Measurements from ENCODE around the gene LSM12.
"Not testable (repeated sequence)": the region's sequence is repeated elsewhere in the genome, so short reads cannot be mapped to it uniquely, and the experiment has no call there.

Gene LSM12

GRCh38 chr17:44066204-44066930, at the start of gene LSM12:
TSS of gene LSM12 (minus strand) at chr17:44066671. CDS start at chr17:44066587, 84 bp downstream.
- peak; percentile 91 to 94 for DNase-seq

- DNase-seq = peak in 1 of 2 donors; percentile 26
Observed at GRCh38 chr17:44115585-44116415, 49.3 kb upstream of the LSM12 start.

GRCh38 chr17:44113868-44114840, 47.7 kb upstream of the LSM12 start:
- no peak for DNase-seq

- DNase-seq = no peak
Observed at GRCh38 chr17:44113382-44113781, 46.9 kb upstream of the LSM12 start.

GRCh38 chr17:44112284-44113280, 46.1 kb upstream of the LSM12 start:
- no peak for DNase-seq

- DNase-seq = no peak
Observed at GRCh38 chr17:44111777-44112176, 45.3 kb upstream of the LSM12 start.

- peak; percentile 18 to 44 for DNase-seq
Observed at GRCh38 chr17:44110823-44111633, 44.6 kb upstream of the LSM12 start.

- no peak for DNase-seq
Observed at GRCh38 chr17:44110011-44110686, 43.7 kb upstream of the LSM12 start.

GRCh38 chr17:44109312-44109630, 42.8 kb upstream of the LSM12 start:
- DNase-seq = no peak

GRCh38 chr17:44108440-44109311, 42.2 kb upstream of the LSM12 start:
- DNase-seq = no peak

- DNase-seq = no peak
Observed at GRCh38 chr17:44106801-44107200, 40.3 kb upstream of the LSM12 start.

GRCh38 chr17:44105941-44106340, 39.5 kb upstream of the LSM12 start:
- no peak for DNase-seq

GRCh38 chr17:44105483-44105882, 39.0 kb upstream of the LSM12 start:
- no peak for DNase-seq

- no peak for DNase-seq
Observed at GRCh38 chr17:44102849-44103622, 36.6 kb upstream of the LSM12 start.

GRCh38 chr17:44101858-44102257, 35.4 kb upstream of the LSM12 start:
- not testable (repeated sequence) for DNase-seq

GRCh38 chr17:44097110-44097958, 30.9 kb upstream of the LSM12 start:
- DNase-seq = no peak

Measured in stimulated activated CD4-positive, alpha-beta T cell treated with anti-CD3 and anti-CD28 coated beads, Interleukin-2, amount 100 ng/mL, for 48 hours (primary cell).